ENCODE results near the gene GRB10. TPM values are rescaled to one million over a fixed set of nuclear protein-coding genes. Genes with fewer than 3 reads are reported as not detected.
A peak's percentile ranks its signal among the peaks of the same experiment; 100 is the strongest.

The GRB10 gene
- total and polyA plus RNA-seq, 2 experiments from 2014 or later: 35.0 to 154 TPM

GRCh38 chr7:50754241-50754640 is 28.5 kb downstream of the GRB10 start:
- H2AFZ ChIP-seq: no peak overlapping the region
- ATAC-seq (no peak; the same call in 2 of the 3 replicates), DNase-seq (ENCODE audit: low spot score) (no peak)
- peaks cover 43% of the 10 kb centered on the region for H3K4me1 Mint-ChIP-seq
- no peak overlapping the region for H3K4me3 Mint-ChIP-seq
- peaks cover 18% of the 10 kb centered on the region for H3K4me1 ChIP-seq (ENCODE audit: insufficient read depth)
- H4K20me1 ChIP-seq (replicated peaks; ENCODE audit: insufficient read depth): peaks cover 65% of the 10 kb centered on the region
- no peaks in the 10 kb centered on the region for H3K36me3 ChIP-seq (ENCODE audit: insufficient read depth)
- H3K79me2 ChIP-seq (replicated peaks; ENCODE audit: insufficient read depth): peaks cover 100% of the 10 kb centered on the region
- H3K9me2 ChIP-seq (ENCODE audit: insufficient read depth): peaks cover 7% of the 10 kb centered on the region; the same call in 1 of the 2 replicates
- H3K27ac Mint-ChIP-seq: no peak overlapping the region
- no peaks in the 10 kb centered on the region for H3F3A ChIP-seq (replicated peaks; ENCODE audit: low read depth)
- no peaks in the 10 kb centered on the region for H3K27me3 ChIP-seq (ENCODE audit: insufficient read depth)
- H3K36me3 Mint-ChIP-seq (ENCODE audit: low read depth): peaks cover 51% of the 10 kb centered on the region
- H3K9me3 Mint-ChIP-seq: no peaks in the 10 kb centered on the region
- no peak overlapping the region for H3K4me2 ChIP-seq
- no peak overlapping the region for H3K27ac ChIP-seq (ENCODE audit: low read depth)
- no peak overlapping the region for H3K4me3 ChIP-seq
- peaks cover 3% of the 10 kb centered on the region for H3K27me3 Mint-ChIP-seq (ENCODE audit: insufficient read depth, low read depth, poor library complexity)
- TF ChIP-seq, protein P1, sequence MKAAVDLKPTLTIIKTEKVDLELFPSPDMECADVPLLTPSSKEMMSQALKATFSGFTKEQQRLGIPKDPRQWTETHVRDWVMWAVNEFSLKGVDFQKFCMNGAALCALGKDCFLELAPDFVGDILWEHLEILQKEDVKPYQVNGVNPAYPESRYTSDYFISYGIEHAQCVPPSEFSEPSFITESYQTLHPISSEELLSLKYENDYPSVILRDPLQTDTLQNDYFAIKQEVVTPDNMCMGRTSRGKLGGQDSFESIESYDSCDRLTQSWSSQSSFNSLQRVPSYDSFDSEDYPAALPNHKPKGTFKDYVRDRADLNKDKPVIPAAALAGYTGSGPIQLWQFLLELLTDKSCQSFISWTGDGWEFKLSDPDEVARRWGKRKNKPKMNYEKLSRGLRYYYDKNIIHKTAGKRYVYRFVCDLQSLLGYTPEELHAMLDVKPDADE (IDR thresholded peaks at IDR 0.05): no peak
- TF ChIP-seq CTCF (conservative IDR thresholded peaks at IDR 0.05; ENCODE audit: low read depth in 2 of 2) (no peak), EZH2phosphoT487 (IDR thresholded peaks at IDR 0.05; ENCODE audit: unreplicated experiment) (no peak), POLR2AphosphoS5 (IDR thresholded peaks at IDR 0.05; ENCODE audit: low read depth) (no peak), STAT1 (IDR thresholded peaks at IDR 0.05; ENCODE audit: unreplicated experiment) (no peak), NANOG (IDR thresholded peaks at IDR 0.05; ENCODE audit: borderline replicate concordance) (no peak)

DNA sequence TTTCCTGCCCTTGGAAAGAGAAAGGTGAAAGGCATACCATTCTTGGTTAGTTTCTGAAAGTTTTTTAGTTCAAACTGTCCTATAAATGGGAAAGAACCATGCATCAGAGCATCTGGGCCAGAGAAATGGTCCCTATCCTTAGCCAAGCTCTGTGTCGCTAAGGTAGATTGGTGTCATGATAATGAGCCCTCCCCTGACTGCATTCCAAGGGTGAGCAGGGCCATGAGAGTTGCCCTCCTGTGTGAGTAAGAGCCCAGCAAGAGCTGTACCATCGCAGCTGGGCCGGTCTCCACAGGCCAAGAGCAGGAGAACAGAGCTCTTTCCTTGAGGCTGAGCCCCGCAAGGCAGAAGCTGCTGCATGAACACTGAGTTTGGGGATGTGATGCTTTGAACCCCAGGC is 30.3 kb downstream of the GRB10 start:
- Histone ChIP-seq H4K20me1 (replicated peaks; ENCODE audit: insufficient read depth) (peaks cover 59% of the 10 kb centered on the region), H3K27ac (ENCODE audit: low read depth) (no peak overlapping the region), H3K79me2 (replicated peaks; ENCODE audit: insufficient read depth) (peaks cover 100% of the 10 kb centered on the region), H3K4me1 (ENCODE audit: insufficient read depth) (peaks cover 22% of the 10 kb centered on the region), H3K4me2 (no peak overlapping the region), H2AFZ (no peak overlapping the region), H3K27me3 (ENCODE audit: insufficient read depth) (no peaks in the 10 kb centered on the region), H3K4me3 (no peak overlapping the region), H3K36me3 (ENCODE audit: insufficient read depth) (no peaks in the 10 kb centered on the region; the same call in 1 of the 2 replicates), H3K9me2 (ENCODE audit: insufficient read depth) (peaks cover 7% of the 10 kb centered on the region; the same call in 1 of the 2 replicates), H3F3A (replicated peaks; ENCODE audit: low read depth) (no peaks in the 10 kb centered on the region)
- Mint-ChIP-seq H3K27ac (no peak overlapping the region), H3K27me3 (ENCODE audit: insufficient read depth, low read depth, poor library complexity) (peaks cover 8% of the 10 kb centered on the region), H3K4me1 (peaks cover 49% of the 10 kb centered on the region), H3K4me3 (no peak overlapping the region), H3K9me3 (no peaks in the 10 kb centered on the region), H3K36me3 (ENCODE audit: low read depth) (peaks cover 63% of the 10 kb centered on the region)
- DNase-seq (ENCODE audit: low spot score) (no peak), ATAC-seq (peak; percentile 24)
- TF ChIP-seq EZH2 (IDR thresholded peaks at IDR 0.05; ENCODE audit: low read depth, unreplicated experiment) (no peak), CTCF (conservative IDR thresholded peaks at IDR 0.05; ENCODE audit: low read depth in 2 of 2) (no peak), CREB1 (CRISPR knock-in tag; IDR thresholded peaks at IDR 0.05; ENCODE audit: low read depth) (no peak)
- TF ChIP-seq, protein P2, sequence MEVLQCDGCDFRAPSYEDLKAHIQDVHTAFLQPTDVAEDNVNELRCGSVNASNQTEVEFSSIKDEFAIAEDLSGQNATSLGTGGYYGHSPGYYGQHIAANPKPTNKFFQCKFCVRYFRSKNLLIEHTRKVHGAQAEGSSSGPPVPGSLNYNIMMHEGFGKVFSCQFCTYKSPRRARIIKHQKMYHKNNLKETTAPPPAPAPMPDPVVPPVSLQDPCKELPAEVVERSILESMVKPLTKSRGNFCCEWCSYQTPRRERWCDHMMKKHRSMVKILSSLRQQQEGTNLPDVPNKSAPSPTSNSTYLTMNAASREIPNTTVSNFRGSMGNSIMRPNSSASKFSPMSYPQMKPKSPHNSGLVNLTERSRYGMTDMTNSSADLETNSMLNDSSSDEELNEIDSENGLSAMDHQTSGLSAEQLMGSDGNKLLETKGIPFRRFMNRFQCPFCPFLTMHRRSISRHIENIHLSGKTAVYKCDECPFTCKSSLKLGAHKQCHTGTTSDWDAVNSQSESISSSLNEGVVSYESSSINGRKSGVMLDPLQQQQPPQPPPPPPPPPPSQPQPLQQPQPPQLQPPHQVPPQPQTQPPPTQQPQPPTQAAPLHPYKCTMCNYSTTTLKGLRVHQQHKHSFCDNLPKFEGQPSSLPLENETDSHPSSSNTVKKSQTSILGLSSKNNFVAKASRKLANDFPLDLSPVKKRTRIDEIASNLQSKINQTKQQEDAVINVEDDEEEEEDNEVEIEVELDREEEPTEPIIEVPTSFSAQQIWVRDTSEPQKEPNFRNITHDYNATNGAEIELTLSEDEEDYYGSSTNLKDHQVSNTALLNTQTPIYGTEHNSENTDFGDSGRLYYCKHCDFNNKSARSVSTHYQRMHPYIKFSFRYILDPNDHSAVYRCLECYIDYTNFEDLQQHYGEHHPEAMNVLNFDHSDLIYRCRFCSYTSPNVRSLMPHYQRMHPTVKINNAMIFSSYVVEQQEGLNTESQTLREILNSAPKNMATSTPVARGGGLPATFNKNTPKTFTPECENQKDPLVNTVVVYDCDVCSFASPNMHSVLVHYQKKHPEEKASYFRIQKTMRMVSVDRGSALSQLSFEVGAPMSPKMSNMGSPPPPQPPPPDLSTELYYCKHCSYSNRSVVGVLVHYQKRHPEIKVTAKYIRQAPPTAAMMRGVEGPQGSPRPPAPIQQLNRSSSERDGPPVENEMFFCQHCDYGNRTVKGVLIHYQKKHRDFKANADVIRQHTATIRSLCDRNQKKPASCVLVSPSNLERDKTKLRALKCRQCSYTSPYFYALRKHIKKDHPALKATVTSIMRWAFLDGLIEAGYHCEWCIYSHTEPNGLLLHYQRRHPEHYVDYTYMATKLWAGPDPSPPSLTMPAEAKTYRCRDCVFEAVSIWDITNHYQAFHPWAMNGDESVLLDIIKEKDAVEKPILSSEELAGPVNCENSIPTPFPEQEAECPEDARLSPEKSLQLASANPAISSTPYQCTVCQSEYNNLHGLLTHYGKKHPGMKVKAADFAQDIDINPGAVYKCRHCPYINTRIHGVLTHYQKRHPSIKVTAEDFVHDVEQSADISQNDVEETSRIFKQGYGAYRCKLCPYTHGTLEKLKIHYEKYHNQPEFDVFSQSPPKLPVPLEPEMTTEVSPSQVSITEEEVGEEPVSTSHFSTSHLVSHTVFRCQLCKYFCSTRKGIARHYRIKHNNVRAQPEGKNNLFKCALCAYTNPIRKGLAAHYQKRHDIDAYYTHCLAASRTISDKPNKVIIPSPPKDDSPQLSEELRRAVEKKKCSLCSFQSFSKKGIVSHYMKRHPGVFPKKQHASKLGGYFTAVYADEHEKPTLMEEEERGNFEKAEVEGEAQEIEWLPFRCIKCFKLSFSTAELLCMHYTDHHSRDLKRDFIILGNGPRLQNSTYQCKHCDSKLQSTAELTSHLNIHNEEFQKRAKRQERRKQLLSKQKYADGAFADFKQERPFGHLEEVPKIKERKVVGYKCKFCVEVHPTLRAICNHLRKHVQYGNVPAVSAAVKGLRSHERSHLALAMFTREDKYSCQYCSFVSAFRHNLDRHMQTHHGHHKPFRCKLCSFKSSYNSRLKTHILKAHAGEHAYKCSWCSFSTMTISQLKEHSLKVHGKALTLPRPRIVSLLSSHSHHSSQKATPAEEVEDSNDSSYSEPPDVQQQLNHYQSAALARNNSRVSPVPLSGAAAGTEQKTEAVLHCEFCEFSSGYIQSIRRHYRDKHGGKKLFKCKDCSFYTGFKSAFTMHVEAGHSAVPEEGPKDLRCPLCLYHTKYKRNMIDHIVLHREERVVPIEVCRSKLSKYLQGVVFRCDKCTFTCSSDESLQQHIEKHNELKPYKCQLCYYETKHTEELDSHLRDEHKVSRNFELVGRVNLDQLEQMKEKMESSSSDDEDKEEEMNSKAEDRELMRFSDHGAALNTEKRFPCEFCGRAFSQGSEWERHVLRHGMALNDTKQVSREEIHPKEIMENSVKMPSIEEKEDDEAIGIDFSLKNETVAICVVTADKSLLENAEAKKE (CRISPR knock-in tag; IDR thresholded peaks at IDR 0.05): no peak
- TF ChIP-seq, protein P1 (IDR thresholded peaks at IDR 0.05): no peak

All from GM23338 (cell line).